Suppressor macrophage treated with lipopolysaccharide for 4 hours (primary cell): ENCODE results near the gene GRK4.

ENCODE experiments used
- DNase-seq: peaks from one replicate; pipeline ENCODE4 v3.0.0-alpha.2; 2020

The GRK4 gene

GRCh38 chr4:3017504-3017903 lies 54.1 kb downstream of the GRK4 start:
- no peak for DNase-seq

GRCh38 chr4:3019145-3019846 lies 55.9 kb downstream of the GRK4 start:
- DNase-seq, result no peak

- DNase-seq, result no peak
Measured at GRCh38 chr4:3021127-3021526, 57.8 kb downstream of the GRK4 start.

GRCh38 chr4:3021627-3022026 lies 58.3 kb downstream of the GRK4 start:
- DNase-seq, result no peak

- no peak for DNase-seq
Measured at GRCh38 chr4:3022112-3022511, 58.7 kb downstream of the GRK4 start.

GRCh38 chr4:3022651-3023050 lies 59.3 kb downstream of the GRK4 start:
- DNase-seq, result no peak

- no peak for DNase-seq
Measured at GRCh38 chr4:3025881-3026280, 62.5 kb downstream of the GRK4 start.

- DNase-seq, result no peak
Measured at GRCh38 chr4:3026540-3026939, 63.2 kb downstream of the GRK4 start.

- no peak for DNase-seq
Measured at GRCh38 chr4:3029464-3029863, 66.1 kb downstream of the GRK4 start.

GRCh38 chr4:3030566-3031356 lies 67.4 kb downstream of the GRK4 start:
- DNase-seq, result no peak

- DNase-seq, result no peak
Measured at GRCh38 chr4:3031357-3032082, 68.1 kb downstream of the GRK4 start.

GRCh38 chr4:3034231-3034630 lies 70.9 kb downstream of the GRK4 start:
- no peak for DNase-seq

GRCh38 chr4:3035249-3035648 lies 71.9 kb downstream of the GRK4 start:
- DNase-seq, result no peak

GRCh38 chr4:3035674-3036073 lies 72.3 kb downstream of the GRK4 start:
- DNase-seq, result no peak

GRCh38 chr4:3036131-3036952 lies 73.0 kb downstream of the GRK4 start:
- DNase-seq, result no peak

GRCh38 chr4:3037957-3038461 lies 74.6 kb downstream of the GRK4 start:
- peak; percentile 49 for DNase-seq

- no peak for DNase-seq
Measured at GRCh38 chr4:3039706-3040366, 76.5 kb downstream of the GRK4 start.

- no peak for DNase-seq
Measured at GRCh38 chr4:3040452-3041191, 77.3 kb downstream of the GRK4 start.

- peak; percentile 77 for DNase-seq
Measured at GRCh38 chr4:3041192-3042142, 78.1 kb downstream of the GRK4 start.

GRCh38 chr4:3042226-3042625 lies 78.9 kb downstream of the GRK4 start:
- DNase-seq, result no peak
